Measurements from ENCODE around the gene ETV3L.

ETV3L gene

GRCh38 chr1:157132111-157132510, 32.5 kb upstream of the ETV3L start:
- DNase-seq (ENCODE audit: low read depth in 2 of 2): no peak

- DNase-seq (ENCODE audit: low read depth in 2 of 2): no peak
Measured at GRCh38 chr1:157131281-157131680, 31.7 kb upstream of the ETV3L start.

- no peak for DNase-seq (ENCODE audit: low read depth in 2 of 2)
Measured at GRCh38 chr1:157124855-157125254, 25.2 kb upstream of the ETV3L start.

GRCh38 chr1:157119448-157119847, 19.8 kb upstream of the ETV3L start:
- DNase-seq (ENCODE audit: low read depth in 2 of 2): no peak

GRCh38 chr1:157119008-157119407, 19.4 kb upstream of the ETV3L start:
- no peak for DNase-seq (ENCODE audit: low read depth in 2 of 2)

GRCh38 chr1:157117527-157118057, 18.0 kb upstream of the ETV3L start:
- no peak for DNase-seq (ENCODE audit: low read depth in 2 of 2)

- no peak for DNase-seq (ENCODE audit: low read depth in 2 of 2)
Measured at GRCh38 chr1:157116737-157117103, 17.1 kb upstream of the ETV3L start.

- DNase-seq (ENCODE audit: low read depth in 2 of 2): no peak
Measured at GRCh38 chr1:157115851-157116736, 16.5 kb upstream of the ETV3L start.

- no peak for DNase-seq (ENCODE audit: low read depth in 2 of 2)
Measured at GRCh38 chr1:157115429-157115838, 15.8 kb upstream of the ETV3L start.

- no peak for DNase-seq (ENCODE audit: low read depth in 2 of 2)
Measured at GRCh38 chr1:157114183-157115121, 14.8 kb upstream of the ETV3L start.

- no peak for DNase-seq (ENCODE audit: low read depth in 2 of 2)
Measured at GRCh38 chr1:157113631-157114030, 14.0 kb upstream of the ETV3L start.

GRCh38 chr1:157113106-157113505, 13.5 kb upstream of the ETV3L start:
- no peak for DNase-seq (ENCODE audit: low read depth in 2 of 2)

- DNase-seq (ENCODE audit: low read depth in 2 of 2): no peak
Measured at GRCh38 chr1:157112186-157112867, 12.7 kb upstream of the ETV3L start.

GRCh38 chr1:157111396-157112165, 12.0 kb upstream of the ETV3L start:
- no peak for DNase-seq (ENCODE audit: low read depth in 2 of 2)

- no peak for DNase-seq (ENCODE audit: low read depth in 2 of 2)
Measured at GRCh38 chr1:157110686-157111085, 11.1 kb upstream of the ETV3L start.

- no peak for DNase-seq (ENCODE audit: low read depth in 2 of 2)
Measured at GRCh38 chr1:157110003-157110402, 10.4 kb upstream of the ETV3L start.

GRCh38 chr1:157108448-157108847, 8.8 kb upstream of the ETV3L start:
- DNase-seq (ENCODE audit: low read depth in 2 of 2): no peak

- no peak for DNase-seq (ENCODE audit: low read depth in 2 of 2)
Measured at GRCh38 chr1:157107702-157108101, 8.1 kb upstream of the ETV3L start.

GRCh38 chr1:157106813-157107189, 7.2 kb upstream of the ETV3L start:
- DNase-seq (ENCODE audit: low read depth in 2 of 2): no peak

- no peak for DNase-seq (ENCODE audit: low read depth in 2 of 2)
Measured at GRCh38 chr1:157105988-157106812, 6.6 kb upstream of the ETV3L start.
